OCI-LY7 (cell line): ENCODE measurements around the gene EPHA8. TPM values are rescaled to one million over a fixed set of nuclear protein-coding genes. Genes with fewer than 3 reads are reported as not detected.
A peak's percentile ranks its signal among the peaks of the same experiment; 100 is the strongest.

Experiments used
- BruUV-seq: library from RNA; stranded (reverse); fragments of 400-500 nt; replicated peaks from 2 replicates; lab custom pipeline; 2021; lab: Mats Ljungman, UMichigan
- CTCF ChIA-PET: fragments of 300-600 bp; sonication (Branson Sonifier 250); formaldehyde crosslinking; loops from one replicate; lab custom pipeline; 2022; ENCODE audit warnings: antibody characterized with exemption; ENCODE audit not compliant: unreplicated experiment; lab: Charles Lee
- POLR2A ChIA-PET: fragments of 300-600 bp; sonication (Branson Sonifier 250); formaldehyde crosslinking; loops from one replicate; lab custom pipeline; 2022; ENCODE audit warnings: antibody characterized with exemption; lab: Charles Lee
- DNase-seq: peaks from one replicate; pipeline ENCODE4 v3.0.0-alpha.2; 2015; ENCODE audit warnings: low spot score
- H2AFZ ChIP-seq: fragments of 200-600 bp; sonication (generic), shearing (Covaris generic); 2 replicates; pipeline ENCODE4 v1.6.1; 2014; ENCODE audit warnings: mild to moderate bottlenecking, antibody characterized with exemption, low read length, moderate library complexity
- H3K27ac ChIP-seq: fragments of 200-600 bp; sonication (generic); 2 replicates; pipeline ENCODE4 v1.5.1; 2014; ENCODE audit warnings: mixed run types, low read depth, mild to moderate bottlenecking, moderate library complexity, low read length, inconsistent platforms; ENCODE audit not compliant: poor library complexity, severe bottlenecking
- H3K36me3 ChIP-seq: fragments of 200-600 bp; sonication (generic); 2 replicates; pipeline ENCODE4 v1.6.1; 2014; ENCODE audit warnings: mild to moderate bottlenecking, antibody characterized with exemption, low read length, moderate library complexity, mixed read lengths; ENCODE audit not compliant: insufficient read depth
- H3K4me1 ChIP-seq: fragments of 200-600 bp; sonication (generic); 2 replicates; pipeline ENCODE4 v1.5.1; 2014; ENCODE audit warnings: mild to moderate bottlenecking, low read length; ENCODE audit not compliant: insufficient read depth, poor library complexity, severe bottlenecking
- H3K4me2 ChIP-seq: fragments of 200-600 bp; sonication (generic); 2 replicates; pipeline ENCODE4 v1.6.1; 2014; ENCODE audit warnings: mild to moderate bottlenecking, low read length
- H3K4me3 ChIP-seq: fragments of 200-600 bp; sonication (generic); 2 replicates; pipeline ENCODE4 v1.5.1; 2014; ENCODE audit warnings: mild to moderate bottlenecking, low read depth, low read length; ENCODE audit not compliant: poor library complexity, severe bottlenecking
- H3K79me2 ChIP-seq: fragments of 200-600 bp; sonication (generic); 2 replicates; pipeline ENCODE4 v1.6.1; 2016; ENCODE audit warnings: low read depth, mild to moderate bottlenecking, low read length, moderate library complexity, mixed read lengths; ENCODE audit not compliant: insufficient read depth
- H3K9me2 ChIP-seq: fragments of 200-600 bp; sonication (generic); 2 replicates; pipeline ENCODE4 v1.6.1; 2016; ENCODE audit warnings: mild to moderate bottlenecking, low read length, mixed read lengths; ENCODE audit not compliant: insufficient read depth
- H3K9me3 ChIP-seq: fragments of 200-600 bp; sonication (generic); 2 replicates; pipeline ENCODE4 v1.6.1; 2014; ENCODE audit warnings: mild to moderate bottlenecking, mixed run types, low read length, mixed read lengths
- H4K20me1 ChIP-seq: fragments of 200-600 bp; sonication (generic); 2 replicates; pipeline ENCODE4 v1.6.1; 2014; ENCODE audit warnings: mild to moderate bottlenecking, antibody characterized with exemption, low read length, moderate library complexity, mixed read lengths; ENCODE audit not compliant: insufficient read depth
- EZH2phosphoT487 ChIP-seq: fragments of 200-600 bp; sonication (generic); IDR thresholded peaks from 2 replicates; pipeline ENCODE4 v1.6.1; 2018; ENCODE audit warnings: low read depth, borderline replicate concordance, mild to moderate bottlenecking, mixed run types, antibody characterized with exemption, low read length, moderate library complexity, mixed read lengths
- intact Hi-C: fragments of 100-400 bp; cut with micrococcal nuclease; formaldehyde crosslinking; loops from one replicate; pipeline ENCODE4 v1.10.0; 2022; ENCODE audit not compliant: unreplicated experiment
- total RNA-seq, 2 experiments: library from RNA; depleted of rRNA in 1 of 2; stranded (reverse); fragments of >200 nt in 1 of 2; shearing (Covaris generic) in 1 of 2; gene quantifications; 2 replicates each; pipeline ENCODE4 v1.2.3, GENCODE V29; 2014 to 2022
- TF ChIP-seq, protein P1 (sequence below): fragments of 200-600 bp; sonication (generic); conservative IDR thresholded peaks from 2 replicates; pipeline ENCODE4 v1.5.1; 2014; ENCODE audit warnings: mild to moderate bottlenecking, antibody characterized with exemption, low read length, moderate library complexity, mixed read lengths

The EPHA8 gene
- total RNA-seq, 2 experiments from 2014 or later, result not detected

DNA sequence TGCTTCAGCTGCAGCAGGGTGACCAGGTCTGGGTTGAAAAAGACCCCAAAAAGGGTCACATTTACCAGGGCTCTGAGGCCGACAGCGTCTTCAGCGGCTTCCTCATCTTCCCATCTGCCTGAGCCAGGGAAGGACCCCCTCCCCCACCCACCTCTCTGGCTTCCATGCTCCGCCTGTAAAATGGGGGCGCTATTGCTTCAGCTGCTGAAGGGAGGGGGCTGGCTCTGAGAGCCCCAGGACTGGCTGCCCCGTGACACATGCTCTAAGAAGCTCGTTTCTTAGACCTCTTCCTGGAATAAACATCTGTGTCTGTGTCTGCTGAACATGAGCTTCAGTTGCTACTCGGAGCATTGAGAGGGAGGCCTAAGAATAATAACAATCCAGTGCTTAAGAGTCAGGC lies 76.0 kb downstream of the EPHA8 start:
- TF ChIP-seq EZH2phosphoT487, result no peak
- TF ChIP-seq, protein P1, sequence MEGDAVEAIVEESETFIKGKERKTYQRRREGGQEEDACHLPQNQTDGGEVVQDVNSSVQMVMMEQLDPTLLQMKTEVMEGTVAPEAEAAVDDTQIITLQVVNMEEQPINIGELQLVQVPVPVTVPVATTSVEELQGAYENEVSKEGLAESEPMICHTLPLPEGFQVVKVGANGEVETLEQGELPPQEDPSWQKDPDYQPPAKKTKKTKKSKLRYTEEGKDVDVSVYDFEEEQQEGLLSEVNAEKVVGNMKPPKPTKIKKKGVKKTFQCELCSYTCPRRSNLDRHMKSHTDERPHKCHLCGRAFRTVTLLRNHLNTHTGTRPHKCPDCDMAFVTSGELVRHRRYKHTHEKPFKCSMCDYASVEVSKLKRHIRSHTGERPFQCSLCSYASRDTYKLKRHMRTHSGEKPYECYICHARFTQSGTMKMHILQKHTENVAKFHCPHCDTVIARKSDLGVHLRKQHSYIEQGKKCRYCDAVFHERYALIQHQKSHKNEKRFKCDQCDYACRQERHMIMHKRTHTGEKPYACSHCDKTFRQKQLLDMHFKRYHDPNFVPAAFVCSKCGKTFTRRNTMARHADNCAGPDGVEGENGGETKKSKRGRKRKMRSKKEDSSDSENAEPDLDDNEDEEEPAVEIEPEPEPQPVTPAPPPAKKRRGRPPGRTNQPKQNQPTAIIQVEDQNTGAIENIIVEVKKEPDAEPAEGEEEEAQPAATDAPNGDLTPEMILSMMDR, result peak; percentile 48; the same call in 1 of the 2 replicates
- Histone ChIP-seq H3K4me2 (no peak overlapping the region), H3K4me3 (no peak overlapping the region), H2AFZ (no peak overlapping the region), H3K36me3 (no peaks in the 10 kb centered on the region), H4K20me1 (no peaks in the 10 kb centered on the region), H3K4me1 (no peaks in the 10 kb centered on the region), H3K79me2 (no peaks in the 10 kb centered on the region), H3K9me3 (no peaks in the 10 kb centered on the region), H3K27ac (no peak overlapping the region), H3K9me2 (no peaks in the 10 kb centered on the region)
- ChIA-PET CTCF (interaction anchor here (1.1 kb wide), 1 partner anchor 274 kb away, joined by 3 read pairs; no protein-coding TSS in a partner anchor), POLR2A (interaction anchor here (0.7 kb wide), 2 partner anchors 54 to 184 kb away, joined by 3 read pairs; no protein-coding TSS in a partner anchor)
- BruUV-seq, result no TSS peak
- peak; percentile 25 for DNase-seq
- intact Hi-C loops, result no loop called here

DNA sequence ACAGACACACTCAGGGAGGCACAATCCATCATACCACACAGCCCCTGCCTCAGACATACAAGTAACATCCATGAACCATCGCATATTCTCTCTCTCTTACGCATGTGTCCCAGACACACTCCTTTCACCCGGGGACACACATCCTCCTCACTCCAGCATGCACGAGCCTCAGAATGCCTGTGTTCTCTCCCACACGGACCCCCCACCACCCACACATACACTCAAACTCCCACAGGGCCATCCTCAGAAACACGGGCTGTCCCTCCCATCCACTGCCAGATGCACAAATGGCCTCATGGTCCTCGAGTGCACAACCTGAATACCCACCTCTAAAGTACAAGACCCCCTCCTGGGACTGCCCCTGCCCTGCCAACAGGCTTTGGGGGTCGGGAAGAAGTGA lies 78.0 kb downstream of the EPHA8 start:
- Histone ChIP-seq H3K4me2 (no peak overlapping the region), H3K4me1 (no peaks in the 10 kb centered on the region), H4K20me1 (no peaks in the 10 kb centered on the region), H3K4me3 (no peak overlapping the region), H3K79me2 (no peaks in the 10 kb centered on the region), H2AFZ (no peak overlapping the region), H3K27ac (no peak overlapping the region), H3K9me2 (no peaks in the 10 kb centered on the region), H3K36me3 (no peaks in the 10 kb centered on the region), H3K9me3 (no peaks in the 10 kb centered on the region)
- no TSS peak for BruUV-seq
- CTCF ChIA-PET, result no interaction called here
- DNase-seq, result no peak
- TF ChIP-seq, protein P1, result no peak
- no peak for TF ChIP-seq EZH2phosphoT487
- intact Hi-C loops, result loop anchor here (5.0 kb wide), 1 partner anchor 509 kb away; no protein-coding TSS in a partner anchor
- POLR2A ChIA-PET, result no interaction called here

DNA sequence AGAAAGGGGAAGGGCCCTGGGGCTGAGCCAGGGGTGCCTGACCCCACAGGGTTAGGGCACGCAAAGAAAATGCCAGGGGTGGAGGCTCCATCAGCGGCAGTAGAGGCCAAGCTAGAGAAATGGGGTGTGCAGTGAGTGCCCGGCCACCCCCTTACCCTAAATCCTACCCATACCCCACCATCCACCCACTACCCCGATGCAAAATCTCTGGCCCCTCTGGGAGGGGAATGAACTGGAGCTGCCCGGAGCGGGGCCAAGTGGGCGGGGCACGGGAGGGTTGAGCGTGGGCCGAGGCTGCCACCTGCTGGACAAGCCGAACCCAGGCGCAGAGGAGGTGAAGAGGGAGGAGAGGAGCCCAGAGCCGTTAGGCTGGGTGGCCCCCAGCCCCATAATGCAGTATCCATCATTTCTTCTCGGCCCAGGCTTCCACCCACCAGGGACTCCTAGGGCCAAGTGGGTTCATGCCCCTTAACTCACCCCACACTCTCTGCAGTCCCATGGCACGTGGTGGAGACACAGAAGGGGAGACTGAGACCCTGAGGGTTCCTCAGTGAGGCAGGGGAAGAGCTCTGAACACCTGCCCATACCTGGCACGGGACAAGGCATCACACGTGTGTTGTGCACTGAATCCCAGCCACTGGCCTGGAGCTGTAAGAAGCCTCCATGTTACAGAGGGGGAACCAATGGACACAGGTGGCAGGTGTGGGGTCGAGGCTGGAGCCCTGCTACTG lies 78.8 kb downstream of the EPHA8 start:
- no peaks in the 10 kb centered on the region for H3K4me1 ChIP-seq
- no peaks in the 10 kb centered on the region for H3K36me3 ChIP-seq
- H4K20me1 ChIP-seq, result no peaks in the 10 kb centered on the region
- no peak overlapping the region for H3K4me2 ChIP-seq
- no peaks in the 10 kb centered on the region for H3K79me2 ChIP-seq
- H3K27ac ChIP-seq, result no peak overlapping the region
- H2AFZ ChIP-seq, result no peak overlapping the region
- intact Hi-C loops, result loop anchor here (1.0 to 5.0 kb wide), 2 partner anchors 222 to 510 kb away; no protein-coding TSS in a partner anchor
- DNase-seq, result peak; percentile 64
- H3K9me3 ChIP-seq, result no peaks in the 10 kb centered on the region
- POLR2A ChIA-PET, result no interaction called here
- no peaks in the 10 kb centered on the region for H3K9me2 ChIP-seq
- CTCF ChIA-PET, result no interaction called here
- TF ChIP-seq, protein P1, result peak; percentile 88
- no peak for TF ChIP-seq EZH2phosphoT487
- BruUV-seq, result no TSS peak
- H3K4me3 ChIP-seq, result no peak overlapping the region
